PFSK-1 (cell line): Measurements from ENCODE around the gene LRRC4.

Source experiments
- FOXP2 ChIP-seq: optimal IDR thresholded peaks from 2 replicates; pipeline ENCODE3; 2011; ENCODE audit warnings: borderline replicate concordance, control low read depth, inconsistent platforms; ENCODE audit not compliant: insufficient read depth; ENCODE audit errors: extremely low read length, extremely low read depth
- POLR2AphosphoS5 ChIP-seq: IDR thresholded peaks from 2 replicates; pipeline ENCODE4 v1.6.1; 2012; ENCODE audit warnings: low read depth, mild to moderate bottlenecking, control low read depth, low read length, moderate library complexity
- REST ChIP-seq, 2 experiments: IDR thresholded peaks; 2 replicates each; pipeline versions ENCODE4 v1.6.1 to v1.8.0; 2011 to 2012; ENCODE audit warnings: low read depth in 2 of 2, low read length in 2 of 2, control low read depth in 1 of 2, inconsistent platforms in 1 of 2, mild to moderate bottlenecking in 1 of 2, moderate library complexity in 1 of 2; ENCODE audit not compliant: insufficient read depth in 1 of 2
- SIN3A ChIP-seq: IDR thresholded peaks from 2 replicates; pipeline ENCODE4 v1.6.1; 2012; ENCODE audit warnings: mild to moderate bottlenecking, low read length, moderate library complexity, borderline replicate concordance; ENCODE audit not compliant: insufficient read depth
- TAF1 ChIP-seq: IDR thresholded peaks from 2 replicates; pipeline ENCODE4 v1.6.1; 2012; ENCODE audit warnings: low read length, control low read depth, borderline replicate concordance; ENCODE audit not compliant: insufficient read depth

- TF ChIP-seq SIN3A (no peak), TAF1 (no peak), POLR2AphosphoS5 (no peak), REST (IDR thresholded peaks at IDR 0.05; ENCODE audit: insufficient read depth in 1 of 2, low read depth in 2 of 2, low read length in 2 of 2) (no peak), FOXP2 (no peak)
These were observed 11.9 kb downstream of the LRRC4 start for GRCh38 chr7:128019288-128019687.
